GM12891 (cell line): ENCODE data around the gene ST8SIA5.

Experiments used
- PAX5 ChIP-seq: IDR thresholded peaks from 2 replicates; pipeline ENCODE4 v1.6.1; 2011; ENCODE audit warnings: low read length, moderate library complexity, mild to moderate bottlenecking; ENCODE audit not compliant: insufficient read depth, severe bottlenecking
- POLR2A ChIP-seq: IDR thresholded peaks from 2 replicates; pipeline ENCODE4 v1.6.1; 2011; ENCODE audit warnings: low read depth, low read length, control low read depth
- POLR2AphosphoS5 ChIP-seq: IDR thresholded peaks from 2 replicates; pipeline ENCODE4 v1.6.1; 2011; ENCODE audit warnings: low read depth, low read length, control low read depth
- POU2F2 ChIP-seq: IDR thresholded peaks from 2 replicates; pipeline ENCODE4 v1.6.1; 2011; ENCODE audit warnings: low read depth, mild to moderate bottlenecking, control low read depth, low read length, moderate library complexity
- SPI1 ChIP-seq: IDR thresholded peaks from 2 replicates; pipeline ENCODE4 v1.6.1; 2011; ENCODE audit warnings: low read depth, low read length, control low read depth
- TAF1 ChIP-seq: IDR thresholded peaks from 2 replicates; pipeline ENCODE4 v1.6.1; 2011; ENCODE audit warnings: low read depth, low read length, control low read depth

GRCh38 chr18:46706968-46707367 lies 49.9 kb downstream of the ST8SIA5 start:
- TF ChIP-seq POLR2AphosphoS5 (no peak), TAF1 (no peak), POLR2A (no peak), PAX5 (no peak), SPI1 (no peak), POU2F2 (no peak)
